Measurements from ENCODE around the gene RAPGEF5.

RAPGEF5 gene

GRCh38 chr7:22157552-22157951 is 199.4 kb downstream of the RAPGEF5 start:
- no peak for TF ChIP-seq CTCF (IDR thresholded peaks at IDR 0.05; ENCODE audit: extremely low read depth, missing control alignments)

GRCh38 chr7:22156205-22156604 is 200.7 kb downstream of the RAPGEF5 start:
- no peak for DNase-seq (ENCODE audit: low spot score)
- no peak for TF ChIP-seq CTCF (IDR thresholded peaks at IDR 0.05; ENCODE audit: extremely low read depth, missing control alignments)

More at GRCh38 chr7:22157552-22157951, 199.4 kb downstream of the RAPGEF5 start:
- DNase-seq (ENCODE audit: low spot score), result no peak

- DNase-seq (ENCODE audit: low spot score), result no peak
- TF ChIP-seq CTCF (IDR thresholded peaks at IDR 0.05; ENCODE audit: extremely low read depth, missing control alignments), result no peak
Measured at GRCh38 chr7:22154143-22154529, 202.8 kb downstream of the RAPGEF5 start.

GRCh38 chr7:22153432-22154142 is 203.4 kb downstream of the RAPGEF5 start:
- no peak for DNase-seq (ENCODE audit: low spot score)
- TF ChIP-seq CTCF (IDR thresholded peaks at IDR 0.05; ENCODE audit: extremely low read depth, missing control alignments), result no peak

GRCh38 chr7:22152690-22153089 is 204.3 kb downstream of the RAPGEF5 start:
- TF ChIP-seq CTCF (IDR thresholded peaks at IDR 0.05; ENCODE audit: extremely low read depth, missing control alignments), result no peak

GRCh38 chr7:22151901-22152300 is 205.1 kb downstream of the RAPGEF5 start:
- DNase-seq (ENCODE audit: low spot score), result no peak
- TF ChIP-seq CTCF (IDR thresholded peaks at IDR 0.05; ENCODE audit: extremely low read depth, missing control alignments), result no peak

More at GRCh38 chr7:22152690-22153089, 204.3 kb downstream of the RAPGEF5 start:
- DNase-seq (ENCODE audit: low spot score), result no peak

GRCh38 chr7:22150221-22150620 is 206.7 kb downstream of the RAPGEF5 start:
- no peak for DNase-seq (ENCODE audit: low spot score)
- TF ChIP-seq CTCF (IDR thresholded peaks at IDR 0.05; ENCODE audit: extremely low read depth, missing control alignments), result no peak
